Measurements from ENCODE around the gene SLC16A3.

SLC16A3 gene

GRCh38 chr17:82246365-82247181 lies 17.7 kb downstream of the SLC16A3 start:
- H3K4me3 ChIP-seq (replicated peaks; ENCODE audit: low read depth, low read length): no peak overlapping the region
- peak; percentile 48 for DNase-seq (ENCODE audit: low read depth)
- TF ChIP-seq, protein P1, sequence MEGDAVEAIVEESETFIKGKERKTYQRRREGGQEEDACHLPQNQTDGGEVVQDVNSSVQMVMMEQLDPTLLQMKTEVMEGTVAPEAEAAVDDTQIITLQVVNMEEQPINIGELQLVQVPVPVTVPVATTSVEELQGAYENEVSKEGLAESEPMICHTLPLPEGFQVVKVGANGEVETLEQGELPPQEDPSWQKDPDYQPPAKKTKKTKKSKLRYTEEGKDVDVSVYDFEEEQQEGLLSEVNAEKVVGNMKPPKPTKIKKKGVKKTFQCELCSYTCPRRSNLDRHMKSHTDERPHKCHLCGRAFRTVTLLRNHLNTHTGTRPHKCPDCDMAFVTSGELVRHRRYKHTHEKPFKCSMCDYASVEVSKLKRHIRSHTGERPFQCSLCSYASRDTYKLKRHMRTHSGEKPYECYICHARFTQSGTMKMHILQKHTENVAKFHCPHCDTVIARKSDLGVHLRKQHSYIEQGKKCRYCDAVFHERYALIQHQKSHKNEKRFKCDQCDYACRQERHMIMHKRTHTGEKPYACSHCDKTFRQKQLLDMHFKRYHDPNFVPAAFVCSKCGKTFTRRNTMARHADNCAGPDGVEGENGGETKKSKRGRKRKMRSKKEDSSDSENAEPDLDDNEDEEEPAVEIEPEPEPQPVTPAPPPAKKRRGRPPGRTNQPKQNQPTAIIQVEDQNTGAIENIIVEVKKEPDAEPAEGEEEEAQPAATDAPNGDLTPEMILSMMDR (IDR thresholded peaks at IDR 0.05; ENCODE audit: low read length, missing control alignments): no peak

DNA sequence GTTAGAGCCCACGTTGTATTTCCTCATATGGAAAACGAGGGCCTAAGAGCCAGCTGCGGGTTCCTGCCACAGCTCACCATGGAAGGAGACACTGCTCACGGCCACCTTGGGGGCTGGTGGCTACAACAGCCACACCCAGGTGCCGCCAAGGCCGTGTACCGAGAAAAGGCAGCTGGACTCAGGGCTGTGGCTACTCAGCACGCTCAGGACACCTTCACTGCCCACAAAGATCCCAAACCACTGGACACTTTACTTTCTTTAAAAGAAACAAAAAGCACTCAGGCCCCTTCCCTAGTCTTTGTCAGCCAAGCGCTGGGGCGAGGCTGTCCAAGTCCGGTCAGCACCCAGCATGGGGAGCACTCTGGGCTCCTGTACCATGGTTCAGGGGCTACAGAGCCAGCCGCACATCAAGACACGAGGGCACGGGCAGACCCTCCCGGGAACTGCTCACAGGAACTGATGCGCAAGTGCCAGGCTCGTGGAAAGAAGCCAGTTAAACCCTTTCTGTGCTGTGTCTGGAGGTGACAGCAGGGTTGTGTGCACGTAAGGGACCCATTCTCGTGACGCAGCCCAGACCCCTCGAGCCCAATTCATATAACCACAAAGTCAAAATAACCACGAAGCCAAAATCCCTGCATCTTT lies 18.5 kb downstream of the SLC16A3 start:
- no peak for DNase-seq (ENCODE audit: low read depth)
- H3K4me3 ChIP-seq (replicated peaks; ENCODE audit: low read depth, low read length): no peak overlapping the region

GRCh38 chr17:82247856-82248671 lies 19.2 kb downstream of the SLC16A3 start:
- TF ChIP-seq, protein P1 (IDR thresholded peaks at IDR 0.05; ENCODE audit: low read length, missing control alignments): no peak
- no peak for DNase-seq (ENCODE audit: low read depth)
- H3K4me3 ChIP-seq (replicated peaks; ENCODE audit: low read depth, low read length): no peak overlapping the region

More for the DNA sequence above, 18.5 kb downstream of the SLC16A3 start:
- TF ChIP-seq, protein P1 (IDR thresholded peaks at IDR 0.05; ENCODE audit: low read length, missing control alignments): no peak

GRCh38 chr17:82248815-82249674 lies 20.2 kb downstream of the SLC16A3 start:
- no peak overlapping the region for H3K4me3 ChIP-seq (replicated peaks; ENCODE audit: low read depth, low read length)
- TF ChIP-seq, protein P1 (IDR thresholded peaks at IDR 0.05; ENCODE audit: low read length, missing control alignments): no peak
- no peak for DNase-seq (ENCODE audit: low read depth)

DNA sequence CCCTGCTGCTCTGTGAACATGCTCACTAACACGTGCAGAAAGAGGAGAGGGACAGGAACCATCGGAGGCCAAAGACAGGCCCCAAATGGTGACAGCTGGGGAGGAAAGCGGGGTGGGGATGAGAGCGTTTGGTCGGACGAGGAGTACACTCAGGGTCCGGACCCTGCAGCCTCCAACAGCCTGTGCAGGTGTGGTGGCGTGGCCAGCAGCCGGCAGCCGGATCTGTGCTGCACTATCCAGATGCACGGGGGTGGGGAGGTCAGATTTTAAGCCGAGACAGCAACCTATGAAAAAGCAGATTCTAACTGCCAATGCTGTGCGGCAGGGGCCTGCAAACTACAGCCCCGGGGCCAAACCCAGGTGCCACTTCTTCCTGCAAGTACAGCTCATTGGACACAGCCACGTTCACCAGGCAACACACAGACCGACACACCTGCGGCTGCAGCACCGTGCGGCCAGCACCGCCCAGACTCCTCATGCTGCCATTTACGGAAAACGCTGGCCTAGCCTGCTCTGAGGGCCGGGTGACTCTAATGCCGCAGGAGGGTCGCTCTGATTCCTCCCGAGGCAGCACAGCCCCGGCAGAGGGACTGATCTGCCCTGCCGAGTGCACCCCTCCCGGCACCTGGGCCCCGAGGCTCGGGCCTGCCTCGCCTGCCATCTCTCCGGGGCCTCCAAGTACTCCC lies 21.2 kb downstream of the SLC16A3 start:
- H3K4me3 ChIP-seq (replicated peaks; ENCODE audit: low read depth, low read length): no peak overlapping the region
- TF ChIP-seq, protein P1 (IDR thresholded peaks at IDR 0.05; ENCODE audit: low read length, missing control alignments): no peak
- DNase-seq (ENCODE audit: low read depth): no peak

All from fibroblast of pulmonary artery (primary cell).